ENCODE data around the gene MXD1.
"Not testable (repeated sequence)": the region's sequence is repeated elsewhere in the genome, so short reads cannot be mapped to it uniquely, and the experiment has no call there.

Gene MXD1

GRCh38 chr2:69893684-69894551, 21.0 kb upstream of the MXD1 start, which contains the start of gene SNRNP27:
Gene SNRNP27 (plus strand): TSS chr2:69893956. CDS start chr2:69893985, 29 bp downstream.
- H3K27me3 ChIP-seq (ENCODE audit: insufficient read depth, low read depth, severe bottlenecking) = no peaks in the 10 kb centered on the region
- H3K36me3 ChIP-seq = peaks cover 32% of the 10 kb centered on the region
- peak within 1 kb of the TSS; percentile 66 for H3K27ac ChIP-seq
- peak; percentile 84 for DNase-seq
- H3K4me3 ChIP-seq (ENCODE audit: low read depth, low read length) = peak within 1 kb of the TSS; percentile 84
- no peak for TF ChIP-seq CTCF (IDR thresholded peaks at IDR 0.05; ENCODE audit: low read depth, low read length)
- H3K9me3 ChIP-seq (ENCODE audit: severe bottlenecking) = peaks cover 9% of the 10 kb centered on the region

- H3K9me3 ChIP-seq (ENCODE audit: severe bottlenecking); DNase-seq; H3K27ac ChIP-seq; H3K27me3 ChIP-seq (ENCODE audit: insufficient read depth, low read depth, severe bottlenecking): not testable (repeated sequence)
- peaks cover 41% of the 10 kb centered on the region for H3K36me3 ChIP-seq
- peak overlapping the region; percentile 84 for H3K4me3 ChIP-seq (ENCODE audit: low read depth, low read length)
Observed at GRCh38 chr2:69894737-69895136, 20.2 kb upstream of the MXD1 start.

GRCh38 chr2:69902213-69902922, 12.5 kb upstream of the MXD1 start:
- H3K4me3 ChIP-seq (ENCODE audit: low read depth, low read length) = no peak overlapping the region
- no peaks in the 10 kb centered on the region for H3K9me3 ChIP-seq (ENCODE audit: severe bottlenecking)
- no peak for DNase-seq
- TF ChIP-seq CTCF (IDR thresholded peaks at IDR 0.05; ENCODE audit: low read depth, low read length) = no peak
- no peak overlapping the region for H3K27ac ChIP-seq
- no peaks in the 10 kb centered on the region for H3K27me3 ChIP-seq (ENCODE audit: insufficient read depth, low read depth, severe bottlenecking)
- peaks cover 77% of the 10 kb centered on the region for H3K36me3 ChIP-seq

- no peak for DNase-seq
- Histone ChIP-seq H3K27ac (no peak overlapping the region), H3K9me3 (ENCODE audit: severe bottlenecking) (no peaks in the 10 kb centered on the region), H3K4me3 (ENCODE audit: low read depth, low read length) (no peak overlapping the region), H3K36me3 (peaks cover 62% of the 10 kb centered on the region), H3K27me3 (ENCODE audit: insufficient read depth, low read depth, severe bottlenecking) (no peaks in the 10 kb centered on the region)
- no peak for TF ChIP-seq CTCF (IDR thresholded peaks at IDR 0.05; ENCODE audit: low read depth, low read length)
Observed at GRCh38 chr2:69907216-69907615, 7.7 kb upstream of the MXD1 start.

GRCh38 chr2:69911985-69912563, 2.8 kb upstream of the MXD1 start:
- TF ChIP-seq CTCF (IDR thresholded peaks at IDR 0.05; ENCODE audit: low read depth, low read length) = 0 out of 2 replicates have a peak, but pooled peaks have one; percentile 8
- peaks cover 35% of the 10 kb centered on the region for H3K36me3 ChIP-seq
- no peak overlapping the region for H3K27ac ChIP-seq
- H3K4me3 ChIP-seq (ENCODE audit: low read depth, low read length) = no peak overlapping the region
- no peaks in the 10 kb centered on the region for H3K9me3 ChIP-seq (ENCODE audit: severe bottlenecking)
- no peaks in the 10 kb centered on the region for H3K27me3 ChIP-seq (ENCODE audit: insufficient read depth, low read depth, severe bottlenecking)
- DNase-seq = no peak
